PFSK-1 (cell line): ENCODE results near the gene PRR36.

Experiments
- POLR2AphosphoS5 ChIP-seq: IDR thresholded peaks from 2 replicates; pipeline ENCODE4 v1.6.1; 2012; ENCODE audit warnings: low read depth, mild to moderate bottlenecking, control low read depth, low read length, moderate library complexity
- SIN3A ChIP-seq: IDR thresholded peaks from 2 replicates; pipeline ENCODE4 v1.6.1; 2012; ENCODE audit warnings: mild to moderate bottlenecking, low read length, moderate library complexity, borderline replicate concordance; ENCODE audit not compliant: insufficient read depth
- TF ChIP-seq, protein P1 (sequence below), 2 experiments: IDR thresholded peaks; 2 replicates each; pipeline versions ENCODE4 v1.6.1 to v1.8.0; 2011 to 2012; ENCODE audit warnings: low read depth in 2 of 2, low read length in 2 of 2, control low read depth in 1 of 2, inconsistent platforms in 1 of 2, mild to moderate bottlenecking in 1 of 2, moderate library complexity in 1 of 2; ENCODE audit not compliant: insufficient read depth in 1 of 2

DNA sequence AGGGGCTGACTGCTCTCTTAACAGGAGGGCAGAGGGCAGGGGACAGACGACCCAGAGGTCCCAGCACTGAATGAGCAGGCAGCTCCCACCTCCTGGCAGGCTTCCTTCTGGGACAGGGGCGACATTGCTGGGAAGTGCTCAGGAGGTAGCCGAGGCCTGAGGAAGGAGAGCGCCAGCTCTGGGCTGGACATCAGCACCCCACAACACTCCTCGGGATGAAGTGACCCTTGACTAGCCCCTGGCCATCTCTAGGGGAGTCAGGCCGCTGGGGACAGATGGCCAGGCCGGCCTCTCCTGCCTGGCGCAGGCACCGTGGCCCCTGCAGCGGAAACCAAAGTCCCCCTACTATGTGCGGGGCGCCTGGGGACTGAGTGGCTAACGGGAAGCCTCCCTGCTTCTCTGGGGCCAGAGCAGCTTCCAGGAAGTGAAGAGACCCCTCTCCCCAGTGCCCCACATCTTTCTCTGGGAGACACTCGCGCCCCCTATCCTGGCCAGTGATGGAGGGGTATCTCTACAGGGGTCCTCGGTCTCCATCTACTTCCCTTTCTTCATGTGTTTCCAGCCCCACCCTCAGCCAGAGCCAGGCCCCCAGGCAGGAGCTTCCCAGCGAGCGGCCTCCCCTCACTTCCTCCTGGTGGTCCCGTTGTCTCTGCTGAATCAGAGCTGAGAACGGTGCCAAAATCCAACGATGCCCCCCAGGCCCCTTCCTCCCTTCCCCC, 10.1 kb downstream of the PRR36 start:
- TF ChIP-seq, protein P1, sequence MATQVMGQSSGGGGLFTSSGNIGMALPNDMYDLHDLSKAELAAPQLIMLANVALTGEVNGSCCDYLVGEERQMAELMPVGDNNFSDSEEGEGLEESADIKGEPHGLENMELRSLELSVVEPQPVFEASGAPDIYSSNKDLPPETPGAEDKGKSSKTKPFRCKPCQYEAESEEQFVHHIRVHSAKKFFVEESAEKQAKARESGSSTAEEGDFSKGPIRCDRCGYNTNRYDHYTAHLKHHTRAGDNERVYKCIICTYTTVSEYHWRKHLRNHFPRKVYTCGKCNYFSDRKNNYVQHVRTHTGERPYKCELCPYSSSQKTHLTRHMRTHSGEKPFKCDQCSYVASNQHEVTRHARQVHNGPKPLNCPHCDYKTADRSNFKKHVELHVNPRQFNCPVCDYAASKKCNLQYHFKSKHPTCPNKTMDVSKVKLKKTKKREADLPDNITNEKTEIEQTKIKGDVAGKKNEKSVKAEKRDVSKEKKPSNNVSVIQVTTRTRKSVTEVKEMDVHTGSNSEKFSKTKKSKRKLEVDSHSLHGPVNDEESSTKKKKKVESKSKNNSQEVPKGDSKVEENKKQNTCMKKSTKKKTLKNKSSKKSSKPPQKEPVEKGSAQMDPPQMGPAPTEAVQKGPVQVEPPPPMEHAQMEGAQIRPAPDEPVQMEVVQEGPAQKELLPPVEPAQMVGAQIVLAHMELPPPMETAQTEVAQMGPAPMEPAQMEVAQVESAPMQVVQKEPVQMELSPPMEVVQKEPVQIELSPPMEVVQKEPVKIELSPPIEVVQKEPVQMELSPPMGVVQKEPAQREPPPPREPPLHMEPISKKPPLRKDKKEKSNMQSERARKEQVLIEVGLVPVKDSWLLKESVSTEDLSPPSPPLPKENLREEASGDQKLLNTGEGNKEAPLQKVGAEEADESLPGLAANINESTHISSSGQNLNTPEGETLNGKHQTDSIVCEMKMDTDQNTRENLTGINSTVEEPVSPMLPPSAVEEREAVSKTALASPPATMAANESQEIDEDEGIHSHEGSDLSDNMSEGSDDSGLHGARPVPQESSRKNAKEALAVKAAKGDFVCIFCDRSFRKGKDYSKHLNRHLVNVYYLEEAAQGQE (IDR thresholded peaks at IDR 0.05; ENCODE audit: insufficient read depth in 1 of 2, low read depth in 2 of 2, low read length in 2 of 2): no peak
- no peak for TF ChIP-seq POLR2AphosphoS5
- no peak for TF ChIP-seq SIN3A
